GM19438 (cell line): ENCODE results near the gene HNRNPF.

Source experiments
- ATAC-seq: cut with Tn5 transposase; IDR thresholded peaks from one replicate; pipeline ENCODE4 v1.9.1; 2021; ENCODE audit warnings: low read depth; ENCODE audit not compliant: unreplicated experiment

The HNRNPF gene

DNA sequence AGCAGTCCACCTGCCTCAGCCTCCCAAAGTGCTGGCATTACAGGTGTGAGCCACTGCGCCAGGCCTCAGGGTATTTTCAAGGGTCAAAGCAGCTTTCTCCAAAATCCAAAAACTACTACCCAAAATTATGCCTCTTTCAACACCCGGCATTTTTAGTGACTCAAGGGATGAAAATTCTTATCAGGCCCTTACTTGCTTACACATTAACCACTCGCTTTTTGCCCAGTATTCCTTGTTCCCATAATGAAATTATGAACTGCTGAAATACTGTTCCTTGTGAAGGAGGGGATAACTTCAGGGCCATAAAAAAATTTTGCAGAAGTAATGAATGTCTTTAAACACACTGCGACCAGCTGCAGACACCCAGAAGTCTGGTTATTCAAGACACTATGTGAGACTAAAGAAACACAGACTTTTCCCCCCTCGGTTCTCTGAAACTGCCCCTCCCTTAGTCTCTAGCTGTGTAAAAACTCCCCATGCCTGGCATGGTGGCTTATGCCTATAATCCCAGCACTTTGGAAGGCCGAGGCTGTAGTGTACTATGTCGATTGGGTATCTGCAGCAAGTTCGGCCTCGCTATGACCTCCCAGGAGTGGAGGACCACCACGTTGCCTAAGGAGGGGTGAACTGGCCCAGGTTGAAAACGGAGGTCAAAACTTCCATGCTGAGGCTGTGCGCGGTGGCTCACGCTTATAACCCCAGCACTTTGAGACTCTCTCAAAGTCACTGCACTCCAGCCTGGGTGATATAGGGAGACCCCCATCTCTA is 25.6 kb downstream of the HNRNPF start:
- ATAC-seq = no peak

GRCh38 chr10:43380610-43381222 is 28.3 kb downstream of the HNRNPF start:
- ATAC-seq = no peak

- ATAC-seq = no peak
These were observed 31.5 kb downstream of the HNRNPF start for GRCh38 chr10:43377424-43377883.

DNA sequence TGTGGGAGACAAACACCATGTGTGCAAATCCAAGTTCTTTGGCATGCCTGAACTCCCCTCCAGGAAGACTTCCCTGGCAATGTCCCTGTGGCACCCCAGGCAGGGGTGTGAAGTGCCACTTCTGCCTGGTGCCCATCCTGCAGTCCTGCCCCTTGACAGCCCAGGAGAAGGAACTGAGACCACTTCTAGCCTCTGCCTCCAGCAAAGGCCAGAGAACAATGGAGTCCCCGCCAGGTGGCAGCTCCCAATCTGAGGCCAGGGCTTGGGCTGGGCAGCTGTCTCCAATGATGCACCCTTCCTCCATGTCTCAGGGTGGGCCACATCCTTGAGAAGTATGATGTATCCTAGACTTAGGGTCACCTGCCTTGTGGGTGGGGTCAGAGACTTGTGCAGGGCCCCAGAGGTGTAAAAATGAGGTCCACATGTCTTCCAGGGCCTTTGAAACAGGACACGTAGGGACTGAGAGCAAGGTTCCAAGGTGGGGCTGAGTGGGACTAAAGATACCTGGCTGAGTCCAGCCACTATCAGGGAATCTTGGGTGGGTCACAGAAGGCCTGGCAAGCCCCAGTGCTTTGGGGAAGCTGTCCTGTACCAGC is 32.1 kb downstream of the HNRNPF start:
- ATAC-seq = no peak

- no peak for ATAC-seq
These were observed 32.8 kb downstream of the HNRNPF start for GRCh38 chr10:43376046-43376635.

- ATAC-seq = no peak
These were observed 33.5 kb downstream of the HNRNPF start for GRCh38 chr10:43375401-43376020.

DNA sequence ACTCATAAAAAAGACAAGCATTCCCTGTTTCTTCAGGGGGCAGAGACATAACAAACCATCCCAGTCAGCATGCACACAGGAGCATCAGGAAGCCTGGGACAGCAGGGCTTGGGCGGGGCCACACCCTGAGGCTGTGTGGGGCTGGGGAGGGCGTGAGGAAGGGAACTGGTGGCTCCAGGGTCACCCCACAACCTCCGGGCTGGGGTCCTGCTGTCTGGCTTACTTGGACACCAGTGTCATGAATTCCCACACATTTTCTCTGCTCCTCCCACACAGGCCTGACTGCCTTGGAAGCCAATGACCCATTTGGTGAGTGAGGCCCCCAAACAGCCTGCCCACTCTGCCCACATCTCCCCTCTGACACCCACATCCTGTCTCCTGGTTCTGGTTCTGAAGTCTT is 34.8 kb downstream of the HNRNPF start:
- ATAC-seq = no peak

GRCh38 chr10:43373461-43373860 is 35.5 kb downstream of the HNRNPF start:
- ATAC-seq = no peak

DNA sequence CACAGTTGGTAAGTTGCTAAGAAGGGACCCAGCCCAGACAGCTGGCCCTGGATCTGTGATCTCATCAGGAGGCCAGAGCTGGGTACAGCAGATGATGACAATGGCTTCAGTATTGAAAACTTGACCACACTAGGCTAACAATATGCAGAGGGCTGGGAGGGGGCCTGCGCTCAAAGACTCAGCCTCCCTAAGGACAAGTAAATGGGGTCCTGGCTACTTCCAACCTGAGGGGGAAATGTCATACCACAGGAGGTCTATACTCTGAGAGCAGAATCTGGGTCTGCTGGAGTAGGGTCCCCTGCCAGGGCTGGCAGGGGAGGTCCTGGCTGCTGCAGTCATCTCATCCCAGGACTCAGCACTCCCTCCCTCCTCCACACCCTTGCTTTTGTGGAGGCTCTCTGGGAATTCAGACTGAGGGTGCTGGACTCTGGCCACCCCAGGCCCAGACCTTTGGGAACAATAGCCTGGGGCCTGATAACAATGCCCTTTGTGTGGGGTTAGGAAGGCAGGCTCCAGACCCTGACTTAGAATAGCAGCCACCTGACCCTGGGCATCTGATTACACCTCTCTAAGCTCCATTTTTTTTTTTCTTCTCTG is 36.1 kb downstream of the HNRNPF start:
- no peak for ATAC-seq

DNA sequence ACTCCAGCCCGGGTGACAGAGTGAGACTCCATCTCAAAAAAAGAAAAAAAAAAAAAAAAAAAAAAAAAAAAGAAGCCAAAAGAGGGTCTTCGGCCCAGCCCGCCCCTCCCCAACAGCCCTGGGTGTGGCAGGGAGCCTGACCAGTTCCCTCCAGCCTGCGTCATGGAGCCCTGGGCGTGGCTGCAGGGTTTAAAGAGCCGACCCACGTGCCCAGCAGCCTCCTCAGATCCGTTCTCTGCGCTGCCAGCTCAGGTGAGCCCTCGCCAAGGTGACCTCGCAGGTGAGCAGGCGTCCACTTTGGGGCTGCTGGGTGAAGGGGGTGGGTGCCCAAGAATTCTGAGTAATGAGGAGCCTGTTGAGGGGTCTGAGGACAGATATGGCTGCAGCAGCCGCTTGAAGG is 37.6 kb downstream of the HNRNPF start, which contains the start of gene FXYD4:
Gene FXYD4 (plus strand): TSS at position 219 of the 400 bp plus-strand sequence. CDS start 2,111 bp downstream, outside the sequence.
- no peak for ATAC-seq

DNA sequence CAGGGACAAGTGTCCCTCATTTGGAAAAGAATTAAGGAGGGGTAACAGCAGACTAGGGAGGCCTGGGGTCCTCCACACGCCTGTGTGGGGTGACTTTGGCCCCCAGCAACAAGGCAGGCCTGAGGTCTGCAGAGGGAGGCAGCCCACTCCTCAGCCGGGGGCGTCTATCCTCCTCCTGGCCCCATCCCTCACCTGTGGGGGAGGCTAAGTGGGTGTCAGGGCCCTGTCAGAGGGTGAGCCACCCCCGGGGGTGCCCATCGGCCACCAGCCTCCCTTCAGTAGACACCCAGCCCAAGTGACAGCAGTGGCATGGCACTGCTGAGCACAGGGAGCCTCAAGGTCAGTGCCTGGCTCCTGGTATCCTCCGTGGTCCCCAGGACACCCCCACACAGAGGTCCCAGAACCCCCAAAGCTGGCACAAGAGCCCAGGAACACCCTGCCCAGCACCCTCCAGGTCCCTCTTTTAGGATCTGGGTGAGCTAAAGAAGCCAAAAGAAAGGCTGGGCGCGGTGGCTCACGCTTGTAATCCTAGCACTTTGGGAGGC is 38.2 kb downstream of the HNRNPF start:
- no peak for ATAC-seq

DNA sequence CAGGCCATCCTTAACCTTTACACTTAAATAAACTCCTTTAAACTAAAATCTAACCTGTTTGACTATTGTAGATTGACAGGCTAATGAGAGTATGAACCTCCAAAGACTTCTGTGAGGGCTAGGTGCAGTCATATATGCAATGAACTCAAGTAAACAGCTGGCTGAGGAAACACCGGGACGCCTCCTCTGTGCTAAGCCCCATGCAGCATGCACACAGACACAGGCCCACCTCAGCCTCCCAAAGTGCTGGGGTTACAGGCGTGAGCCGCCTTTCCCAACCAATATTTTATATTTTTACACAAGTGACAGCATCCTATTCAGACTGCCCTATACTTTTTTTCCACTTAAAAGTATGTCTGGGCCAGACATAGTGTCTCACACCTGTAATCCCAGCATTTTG is 39.1 kb downstream of the HNRNPF start:
- no peak for ATAC-seq

GRCh38 chr10:43365001-43365400 is 44.0 kb downstream of the HNRNPF start:
- ATAC-seq = no peak

DNA sequence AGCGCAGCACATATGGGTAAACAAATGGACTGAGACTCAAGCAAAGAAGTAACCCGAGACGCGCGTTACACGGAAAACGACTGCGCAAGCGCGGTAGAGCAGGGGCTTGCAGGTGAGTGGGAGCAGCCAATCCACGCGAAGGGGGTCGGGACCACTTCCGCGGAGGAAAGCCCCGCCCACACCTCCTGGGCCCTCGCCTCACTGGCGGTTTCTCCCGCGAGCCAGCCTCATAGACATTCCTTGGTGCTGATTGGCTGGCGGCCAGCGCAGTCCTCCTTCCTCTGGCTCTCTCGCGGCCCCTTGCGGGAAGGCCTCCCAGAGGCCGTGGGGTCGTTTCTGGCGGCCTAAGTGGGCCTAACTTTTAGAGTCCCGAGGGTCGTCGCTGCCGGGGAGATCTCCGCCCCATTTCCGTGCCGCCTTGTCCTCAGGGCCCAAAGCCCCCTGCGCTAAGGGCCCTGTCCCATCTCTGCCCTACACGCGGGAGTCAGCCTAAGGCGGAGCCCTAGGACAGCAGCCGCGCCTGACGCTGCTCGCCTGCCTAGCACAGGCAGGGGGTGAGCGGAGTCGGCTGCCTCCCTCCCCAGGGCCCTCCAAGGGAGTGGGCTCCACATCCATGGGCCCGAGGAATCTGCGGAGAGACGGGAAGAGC is 46.7 kb downstream of the HNRNPF start:
- ATAC-seq = peak; percentile 98

DNA sequence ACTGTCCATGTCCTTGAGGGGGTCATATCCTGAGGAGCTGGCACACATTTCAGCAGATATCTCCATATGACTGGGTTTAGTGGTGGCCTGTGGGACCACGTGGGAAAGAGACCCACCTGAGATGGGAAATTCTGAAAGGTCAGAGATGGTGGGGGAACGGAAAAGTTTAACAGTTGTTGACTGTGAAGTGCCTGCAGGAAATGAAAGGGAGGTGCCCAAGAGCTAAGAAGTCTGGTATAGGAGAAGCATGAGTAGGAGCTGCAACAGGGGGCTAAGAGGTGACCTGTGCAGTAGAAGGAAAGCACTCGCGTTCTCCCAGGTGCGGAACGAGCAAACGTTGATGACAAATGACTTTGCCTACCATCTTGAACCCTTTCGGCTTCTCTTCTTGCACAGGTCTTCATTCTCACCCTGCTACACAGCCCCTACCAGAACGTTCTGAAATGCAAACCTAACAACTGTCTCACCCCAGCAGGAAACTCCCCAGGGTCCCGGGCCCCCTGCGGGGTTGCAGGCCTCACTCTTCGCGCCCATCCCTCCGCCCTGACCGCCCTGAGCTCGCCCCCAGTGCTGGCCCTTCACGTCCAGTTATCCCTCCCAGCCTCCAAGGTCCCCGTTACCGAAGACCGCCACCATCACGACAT is 47.3 kb downstream of the HNRNPF start:
- ATAC-seq = no peak

DNA sequence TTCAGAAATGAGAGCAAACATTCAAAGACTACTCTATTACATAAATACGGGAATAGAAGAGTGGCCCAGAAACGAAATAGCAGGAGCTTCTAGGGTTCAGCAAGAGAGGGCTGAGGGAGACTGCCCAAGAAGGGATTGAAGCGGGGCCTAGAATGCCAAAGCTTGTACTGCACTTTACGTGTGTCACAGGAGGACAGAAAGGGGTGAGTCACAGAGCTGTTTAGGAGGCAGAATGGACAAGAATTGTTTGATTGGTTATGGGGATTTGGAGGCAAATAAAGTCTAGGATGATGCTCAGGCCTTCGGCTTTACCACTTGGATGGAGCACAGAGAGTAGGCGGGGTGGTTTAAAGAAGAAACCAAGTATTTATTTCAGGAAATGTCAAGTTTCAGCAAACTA is 48.9 kb downstream of the HNRNPF start:
- ATAC-seq = no peak

DNA sequence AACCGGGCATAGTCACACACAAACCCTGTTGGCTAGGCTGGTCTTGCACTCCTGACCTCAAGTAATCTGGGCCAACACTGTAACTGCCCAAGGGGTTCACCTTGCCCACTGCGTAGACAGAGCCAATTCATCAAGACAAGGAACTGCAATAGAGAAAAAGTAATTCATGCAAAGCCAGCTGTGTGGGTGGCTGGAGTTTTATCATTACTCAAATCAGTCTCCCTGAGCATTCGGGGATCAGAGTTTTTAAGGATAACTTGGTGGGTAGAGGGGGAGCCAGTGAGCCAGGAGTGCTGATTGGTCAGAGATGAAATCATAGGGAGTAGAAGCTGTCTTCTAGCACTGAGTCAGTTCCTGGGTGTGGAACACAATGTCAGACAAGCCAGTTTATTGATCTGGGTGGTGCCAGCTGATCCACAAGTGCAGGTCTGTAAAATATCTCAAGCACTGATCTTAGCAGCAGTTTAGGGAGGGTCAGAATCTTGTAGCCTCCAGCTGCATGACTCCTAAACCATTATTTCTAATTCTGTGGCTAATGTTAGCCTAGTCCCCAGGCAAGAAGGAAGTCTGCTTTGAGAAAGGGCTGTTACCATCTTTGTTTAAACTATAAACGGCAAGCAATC is 53.1 kb downstream of the HNRNPF start:
- no peak for ATAC-seq

- no peak for ATAC-seq
These were observed 54.1 kb downstream of the HNRNPF start for GRCh38 chr10:43354879-43355380.

DNA sequence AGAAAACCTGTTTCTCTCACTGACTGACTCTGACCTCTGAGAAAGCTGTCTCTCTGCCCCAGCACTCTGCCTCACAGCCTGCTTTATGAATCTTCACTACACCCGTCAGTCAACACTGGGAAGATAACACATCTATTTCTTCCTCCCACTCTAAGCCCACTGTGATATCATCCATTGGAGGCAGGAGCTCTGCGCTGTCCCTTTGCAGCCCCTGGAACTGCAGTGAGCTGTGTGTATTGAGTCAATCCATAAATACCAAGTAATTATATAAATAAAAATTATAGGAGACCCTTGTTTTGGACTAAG is 54.7 kb downstream of the HNRNPF start:
- ATAC-seq = no peak
